GM10266 (cell line): Measurements from ENCODE around the gene LYST.

ENCODE experiments used
- DNase-seq: peaks from one replicate; pipeline ENCODE4 v3.0.0; 2012; ENCODE audit errors: extremely low spot score
- TF ChIP-seq, protein P1 (sequence below): IDR thresholded peaks from 2 replicates; pipeline ENCODE4 v1.5.1; 2012; ENCODE audit warnings: mild to moderate bottlenecking, low read depth; ENCODE audit not compliant: control insufficient read depth, insufficient read depth; ENCODE audit errors: missing control alignments

The LYST gene

DNA sequence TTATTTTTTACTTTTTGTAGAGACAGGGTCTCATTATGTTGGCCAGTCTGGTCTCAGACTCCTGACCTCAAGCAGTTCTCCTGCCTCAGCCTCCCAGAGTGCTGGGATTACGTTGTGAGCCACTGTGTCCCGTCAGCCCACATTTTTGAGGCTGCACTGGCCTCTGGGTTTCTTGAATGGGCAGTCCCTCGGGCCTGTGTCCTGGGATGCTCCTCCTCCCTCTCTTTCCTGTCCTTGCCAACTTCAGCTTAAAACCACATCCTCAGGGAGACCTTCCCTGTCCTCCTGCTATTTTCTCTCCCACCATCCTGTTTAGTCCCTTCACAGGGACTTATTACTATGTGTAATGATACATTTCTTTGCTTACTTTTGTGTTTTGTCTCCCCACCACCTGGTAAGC lies 31.4 kb upstream of the LYST start:
- DNase-seq: no peak
- TF ChIP-seq, protein P1, sequence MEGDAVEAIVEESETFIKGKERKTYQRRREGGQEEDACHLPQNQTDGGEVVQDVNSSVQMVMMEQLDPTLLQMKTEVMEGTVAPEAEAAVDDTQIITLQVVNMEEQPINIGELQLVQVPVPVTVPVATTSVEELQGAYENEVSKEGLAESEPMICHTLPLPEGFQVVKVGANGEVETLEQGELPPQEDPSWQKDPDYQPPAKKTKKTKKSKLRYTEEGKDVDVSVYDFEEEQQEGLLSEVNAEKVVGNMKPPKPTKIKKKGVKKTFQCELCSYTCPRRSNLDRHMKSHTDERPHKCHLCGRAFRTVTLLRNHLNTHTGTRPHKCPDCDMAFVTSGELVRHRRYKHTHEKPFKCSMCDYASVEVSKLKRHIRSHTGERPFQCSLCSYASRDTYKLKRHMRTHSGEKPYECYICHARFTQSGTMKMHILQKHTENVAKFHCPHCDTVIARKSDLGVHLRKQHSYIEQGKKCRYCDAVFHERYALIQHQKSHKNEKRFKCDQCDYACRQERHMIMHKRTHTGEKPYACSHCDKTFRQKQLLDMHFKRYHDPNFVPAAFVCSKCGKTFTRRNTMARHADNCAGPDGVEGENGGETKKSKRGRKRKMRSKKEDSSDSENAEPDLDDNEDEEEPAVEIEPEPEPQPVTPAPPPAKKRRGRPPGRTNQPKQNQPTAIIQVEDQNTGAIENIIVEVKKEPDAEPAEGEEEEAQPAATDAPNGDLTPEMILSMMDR: no peak

DNA sequence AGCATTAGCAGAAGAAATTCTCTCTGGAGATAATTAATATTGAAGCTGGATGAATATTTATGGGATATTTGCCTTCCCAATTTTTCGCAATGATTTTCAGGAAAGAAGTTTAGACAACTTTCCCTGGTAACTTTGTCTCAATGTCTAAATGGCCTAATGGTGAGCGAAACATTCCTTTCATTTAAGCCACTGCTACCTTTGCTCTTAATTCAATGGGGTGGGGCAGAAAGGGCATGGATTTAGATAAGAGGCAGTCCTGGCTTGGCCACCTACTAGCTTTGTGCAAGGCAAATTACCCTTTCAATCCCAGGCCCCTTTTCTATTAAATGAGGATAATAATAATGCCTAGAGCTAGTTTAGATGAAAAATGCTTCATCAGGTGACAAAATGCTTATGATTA lies 27.1 kb upstream of the LYST start:
- TF ChIP-seq, protein P1: no peak
- DNase-seq: no peak

DNA sequence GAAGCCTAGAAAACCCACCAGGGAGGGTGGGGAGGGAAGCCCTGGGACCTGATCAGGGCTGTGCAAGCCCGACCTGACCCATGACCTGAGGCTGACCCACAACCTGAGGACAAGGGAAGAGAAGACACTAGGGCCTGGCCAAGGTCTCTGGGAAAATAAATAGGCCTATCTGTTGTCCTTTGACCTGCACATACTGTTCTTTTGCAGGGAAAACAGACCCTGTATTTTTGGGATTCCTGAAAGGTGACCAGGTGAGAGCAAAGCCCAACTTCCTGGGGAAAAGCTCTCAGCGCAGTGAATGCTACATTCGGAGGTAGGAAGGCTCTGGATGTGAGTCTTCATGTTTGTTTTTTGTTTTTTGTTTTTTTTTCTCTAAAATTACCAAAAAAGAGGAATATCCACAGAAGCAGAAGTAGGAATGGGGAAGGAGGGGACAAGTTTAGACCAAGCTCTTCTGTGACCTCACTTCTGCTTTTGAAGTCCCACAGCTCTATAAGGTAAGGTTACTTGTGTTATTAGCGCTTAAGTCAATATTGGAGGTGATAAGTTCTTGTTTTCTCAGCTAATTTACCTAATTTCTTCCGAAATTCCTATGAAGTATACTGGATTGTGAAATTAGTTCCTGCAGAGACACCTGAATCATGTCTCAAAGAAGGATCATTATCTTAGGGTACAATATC lies 26.2 kb upstream of the LYST start:
- no peak for DNase-seq
- TF ChIP-seq, protein P1: no peak

DNA sequence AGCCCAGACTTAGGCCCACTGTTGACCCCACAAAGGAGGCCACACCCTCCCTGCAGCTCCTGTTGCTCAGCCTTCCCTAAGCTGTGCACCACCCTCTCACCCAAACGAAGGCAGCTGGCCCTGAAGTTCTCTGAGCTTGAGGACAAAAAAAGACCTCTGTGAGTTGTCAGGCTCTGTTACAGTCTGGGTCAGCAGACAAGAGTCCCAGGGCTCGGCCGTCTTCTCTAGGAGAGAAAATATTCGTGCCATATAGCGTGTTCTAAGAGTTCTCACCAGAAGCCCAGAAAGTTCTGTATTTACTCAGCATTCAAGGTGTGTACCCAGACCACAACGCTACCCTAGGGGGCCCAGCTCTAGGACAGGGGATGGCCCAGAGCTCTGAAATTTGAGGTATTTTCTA lies 25.5 kb upstream of the LYST start:
- peak; percentile 16 for DNase-seq
- TF ChIP-seq, protein P1: no peak

DNA sequence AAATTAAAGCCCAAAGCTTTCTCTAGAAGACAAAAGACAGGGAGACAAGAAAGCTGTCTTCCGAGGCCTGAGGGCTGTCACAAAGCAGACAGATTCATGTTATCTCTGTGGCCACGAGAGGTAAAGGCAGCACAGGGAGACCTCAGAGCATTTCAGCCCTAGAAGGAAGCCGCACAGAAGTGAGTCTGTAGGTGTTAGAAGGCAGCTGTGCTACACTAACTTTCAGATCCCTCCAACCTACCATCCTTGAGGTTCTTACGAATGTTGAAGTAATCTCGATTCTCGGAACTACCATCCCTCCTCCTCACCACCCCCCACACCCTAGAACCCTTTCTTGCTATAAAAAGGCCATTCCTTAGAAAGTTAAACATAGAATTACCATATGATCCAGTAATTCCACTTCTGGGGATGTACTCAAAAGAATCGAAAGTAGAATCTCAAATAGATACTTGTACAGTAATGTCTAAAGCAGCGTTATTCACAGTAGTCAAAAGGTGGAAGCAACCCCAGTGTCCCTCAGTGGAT lies 21.5 kb upstream of the LYST start:
- TF ChIP-seq, protein P1: no peak
- DNase-seq: peak; percentile 69

DNA sequence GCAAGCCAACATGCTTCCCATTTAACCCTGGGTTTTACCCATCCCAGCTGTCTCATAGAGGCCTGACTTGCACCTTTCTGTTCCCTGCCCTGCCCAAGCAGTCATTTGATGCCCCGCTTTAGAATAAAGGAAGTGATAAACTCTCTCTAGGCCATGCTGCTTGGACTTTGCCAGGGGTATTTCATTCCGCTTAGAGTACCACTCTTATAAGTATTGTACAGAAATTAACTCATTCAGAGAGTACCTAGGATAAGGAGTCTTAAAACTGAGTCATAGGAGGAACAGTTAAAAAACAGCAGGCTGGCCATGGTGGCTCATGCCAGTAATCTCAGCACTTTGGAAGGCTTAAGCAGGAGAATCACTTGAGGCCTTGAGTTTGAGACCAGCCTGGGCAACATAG lies 21.0 kb upstream of the LYST start:
- DNase-seq: no peak
- TF ChIP-seq, protein P1: no peak

DNA sequence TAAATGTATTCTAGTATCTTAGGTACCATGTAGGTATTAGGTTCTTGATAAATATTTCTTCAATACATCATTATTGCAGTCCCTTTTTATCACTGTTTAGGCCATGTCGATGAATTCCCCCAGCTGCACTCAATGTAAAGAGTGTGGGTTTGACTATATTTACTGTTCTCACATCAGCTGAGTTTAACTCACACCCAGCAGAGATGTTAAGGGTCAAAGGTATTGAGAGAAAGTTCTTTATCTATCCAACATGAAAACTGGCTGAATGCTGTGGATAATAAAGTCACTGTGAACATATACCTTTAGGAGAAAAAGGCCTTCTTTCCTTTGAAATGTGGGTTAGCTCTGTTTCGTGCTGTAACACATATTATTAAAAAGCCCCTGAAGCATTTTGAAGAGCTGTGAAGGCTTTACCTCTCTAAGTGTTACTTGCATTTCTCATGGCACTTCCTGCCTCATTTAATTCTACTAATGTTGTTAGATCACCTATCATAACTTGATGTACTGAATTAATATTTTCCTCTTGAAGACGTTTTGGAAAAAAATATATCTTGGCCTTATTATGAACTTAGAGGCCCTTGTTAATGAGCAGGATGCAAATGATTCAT lies 19.1 kb upstream of the LYST start:
- TF ChIP-seq, protein P1: no peak
- no peak for DNase-seq
